ENCODE data around the gene CAMKK1.

Gene CAMKK1

DNA sequence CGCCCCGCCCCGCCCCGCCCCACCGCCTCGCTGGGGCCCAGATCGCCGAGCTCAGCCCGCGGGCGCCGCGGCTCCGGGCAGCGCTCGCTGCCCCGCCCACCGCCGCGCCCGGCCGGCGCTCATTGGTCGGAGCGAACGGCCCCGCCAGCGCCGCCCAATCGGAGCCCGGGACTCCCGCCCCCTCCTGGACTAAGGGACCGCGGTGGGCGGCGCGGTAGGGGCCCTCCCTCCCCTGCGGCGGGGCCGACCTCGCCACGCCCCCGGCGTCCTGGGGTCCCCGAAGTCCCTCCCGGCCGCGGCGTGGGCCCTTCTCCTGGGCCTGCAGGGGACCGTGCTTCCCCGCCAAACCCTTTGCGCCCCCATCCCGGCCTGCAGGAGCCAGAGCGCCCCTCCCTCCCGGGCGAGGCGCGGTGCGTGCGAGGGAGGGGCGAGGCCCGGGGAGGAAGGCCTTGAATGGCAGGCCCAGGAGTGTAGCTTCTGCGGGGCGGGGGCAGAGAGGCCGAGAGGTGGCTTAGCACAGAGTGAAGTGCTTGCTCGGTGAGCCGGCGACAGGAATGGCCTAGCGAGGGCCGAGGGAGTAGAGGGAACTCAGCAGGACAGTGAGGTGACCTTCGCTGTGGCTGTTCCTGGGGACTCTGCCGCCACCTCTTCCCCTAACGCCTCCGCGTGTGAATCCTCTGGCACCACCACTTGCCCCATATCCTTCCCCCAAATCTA is at the start of gene CAMKK1:
CAMKK1 (minus strand) TSS at position 51 of the 717 bp plus-strand sequence. CDS start 7,366 bp downstream, outside the sequence.
- peak; percentile 86 for DNase-seq (ENCODE audit: low read depth)

DNA sequence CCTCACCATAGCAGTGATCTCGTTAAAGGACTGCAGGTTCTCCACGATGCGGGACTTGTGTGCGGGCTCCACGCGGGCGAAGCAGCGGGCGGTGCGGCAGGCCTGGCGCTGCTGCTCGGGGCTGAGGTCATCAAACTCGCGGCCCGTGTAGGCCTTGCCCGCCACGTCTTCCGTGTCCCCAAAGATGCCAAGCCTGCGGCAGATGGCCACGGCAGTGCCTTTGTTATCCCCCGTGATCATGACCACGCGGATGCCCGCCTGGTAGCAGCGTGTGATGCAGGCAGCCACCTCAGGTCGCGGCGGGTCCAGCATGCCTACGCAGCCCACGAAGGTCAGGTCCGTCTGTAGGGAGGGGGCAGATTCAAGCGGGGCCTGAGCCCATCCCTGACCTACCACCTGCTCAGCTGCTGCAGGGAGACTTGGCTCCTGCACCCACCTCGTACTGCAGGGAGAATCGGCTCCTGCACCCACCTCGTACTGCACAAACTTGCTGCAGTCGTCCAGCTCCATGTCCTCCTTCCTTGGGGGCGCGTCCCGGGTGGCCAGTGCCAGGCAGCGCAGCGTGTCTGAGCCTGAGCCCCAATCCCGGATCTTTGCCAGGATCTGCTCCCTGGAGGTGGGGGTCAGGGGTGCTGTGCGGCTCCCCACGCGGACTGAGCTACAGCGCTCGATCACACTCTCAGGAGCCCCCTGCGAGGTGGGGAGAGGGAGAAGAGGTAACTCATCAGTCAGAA is 48.3 kb upstream of the CAMKK1 start:
- no peak for DNase-seq (ENCODE audit: low read depth)

- no peak for DNase-seq (ENCODE audit: low read depth)
These were observed 44.5 kb upstream of the CAMKK1 start for GRCh38 chr17:3937359-3937758.

- peak; percentile 43 for DNase-seq (ENCODE audit: low read depth)
These were observed 43.0 kb upstream of the CAMKK1 start for GRCh38 chr17:3935825-3936355.

DNA sequence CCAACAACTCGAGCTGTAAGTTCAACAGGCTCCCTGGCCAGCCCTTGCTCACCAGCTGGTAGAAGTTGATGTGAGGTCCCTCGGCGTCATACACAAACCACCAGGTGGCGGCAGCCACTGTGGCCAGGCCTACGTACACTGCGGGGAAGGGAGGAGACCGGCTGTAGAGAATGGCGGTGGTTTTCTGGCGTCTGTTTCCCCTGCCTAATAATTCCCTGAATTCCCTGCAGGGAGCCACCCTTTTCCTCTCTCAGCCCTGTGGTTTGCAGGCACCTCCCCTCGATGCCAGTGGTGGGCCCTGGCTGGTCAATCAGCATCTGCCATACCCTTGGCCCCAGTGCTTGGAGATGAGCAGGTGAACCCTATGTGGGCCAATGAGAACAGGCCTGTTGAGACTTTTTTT is 42.3 kb upstream of the CAMKK1 start:
- peak; percentile 63 for DNase-seq (ENCODE audit: low read depth)

GRCh38 chr17:3929764-3930163 is 36.9 kb upstream of the CAMKK1 start:
- no peak for DNase-seq (ENCODE audit: low read depth)

DNA sequence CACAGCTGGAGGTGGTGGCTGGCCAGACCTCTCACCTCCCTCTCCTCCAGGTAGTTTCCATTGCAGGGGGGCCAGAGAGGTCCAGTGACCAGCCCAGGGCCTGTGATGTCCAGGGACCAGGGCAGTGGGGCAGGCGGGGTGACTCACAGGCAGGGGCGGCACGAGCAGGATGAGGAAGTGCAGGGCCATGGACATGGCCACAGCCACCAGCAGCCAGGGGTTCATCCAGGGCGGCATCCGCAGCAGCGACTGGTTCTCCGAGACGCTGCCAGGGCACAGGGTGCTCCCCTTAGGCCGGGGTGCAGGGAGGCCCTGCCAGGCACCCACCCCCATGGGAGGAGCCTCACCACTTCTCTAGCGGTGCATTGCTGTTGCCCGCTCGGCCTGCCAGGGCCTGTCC is 36.3 kb upstream of the CAMKK1 start:
- DNase-seq (ENCODE audit: low read depth) = no peak

DNA sequence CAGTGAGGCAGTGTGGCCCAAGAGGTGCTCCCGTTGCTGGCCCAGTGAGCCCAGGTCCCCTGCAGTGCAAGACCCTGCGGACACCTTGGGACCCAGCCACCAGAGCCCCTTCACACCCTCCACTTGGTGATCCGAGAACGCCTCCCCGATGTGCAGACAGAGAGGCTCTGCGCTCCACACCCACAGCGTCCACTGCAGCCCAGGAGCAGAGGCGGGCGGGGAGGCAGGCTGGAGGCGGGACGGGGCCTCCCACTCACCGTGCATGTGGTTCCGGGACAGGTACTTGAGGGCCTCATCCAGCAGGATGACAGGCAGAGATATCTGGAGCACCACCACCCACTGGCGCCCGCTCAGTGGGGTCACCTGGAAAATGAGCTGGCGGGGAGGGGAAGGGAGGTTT is 35.6 kb upstream of the CAMKK1 start:
- no peak for DNase-seq (ENCODE audit: low read depth)

DNA sequence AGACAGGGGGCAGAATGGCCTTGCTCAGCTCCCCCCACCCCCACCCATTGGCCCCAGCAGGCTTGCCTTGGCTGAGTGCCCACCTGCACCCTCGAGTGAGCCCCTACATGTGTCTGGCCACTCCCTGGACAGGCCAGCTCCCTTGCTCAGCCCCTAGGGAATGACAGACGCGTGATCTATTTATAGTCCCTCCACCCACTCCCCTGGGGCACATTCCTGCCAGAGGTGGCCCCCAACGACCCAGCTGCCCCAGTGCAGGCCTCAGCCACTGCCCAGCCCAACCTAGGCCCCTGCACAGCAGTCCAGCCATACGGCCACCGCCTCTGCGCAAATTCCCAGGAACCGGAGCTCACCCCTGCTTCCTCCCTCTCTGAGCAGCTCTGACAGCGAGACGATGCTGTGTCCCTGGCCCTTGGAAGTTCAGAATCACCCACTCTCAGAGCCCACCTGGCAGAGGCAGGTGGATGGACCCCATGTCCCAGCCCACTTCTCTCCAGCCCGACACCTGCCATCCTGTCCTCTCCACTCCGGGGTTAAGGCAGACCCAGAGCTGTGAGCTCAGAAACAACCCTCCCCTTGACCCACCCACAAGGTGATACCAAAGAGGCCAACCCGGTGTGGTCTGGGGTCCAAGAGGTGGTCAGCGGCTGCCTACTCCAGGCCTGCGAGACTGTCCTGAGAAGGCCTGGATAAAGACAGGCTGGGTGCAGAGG is 34.9 kb upstream of the CAMKK1 start:
- DNase-seq (ENCODE audit: low read depth) = peak; percentile 51

DNA sequence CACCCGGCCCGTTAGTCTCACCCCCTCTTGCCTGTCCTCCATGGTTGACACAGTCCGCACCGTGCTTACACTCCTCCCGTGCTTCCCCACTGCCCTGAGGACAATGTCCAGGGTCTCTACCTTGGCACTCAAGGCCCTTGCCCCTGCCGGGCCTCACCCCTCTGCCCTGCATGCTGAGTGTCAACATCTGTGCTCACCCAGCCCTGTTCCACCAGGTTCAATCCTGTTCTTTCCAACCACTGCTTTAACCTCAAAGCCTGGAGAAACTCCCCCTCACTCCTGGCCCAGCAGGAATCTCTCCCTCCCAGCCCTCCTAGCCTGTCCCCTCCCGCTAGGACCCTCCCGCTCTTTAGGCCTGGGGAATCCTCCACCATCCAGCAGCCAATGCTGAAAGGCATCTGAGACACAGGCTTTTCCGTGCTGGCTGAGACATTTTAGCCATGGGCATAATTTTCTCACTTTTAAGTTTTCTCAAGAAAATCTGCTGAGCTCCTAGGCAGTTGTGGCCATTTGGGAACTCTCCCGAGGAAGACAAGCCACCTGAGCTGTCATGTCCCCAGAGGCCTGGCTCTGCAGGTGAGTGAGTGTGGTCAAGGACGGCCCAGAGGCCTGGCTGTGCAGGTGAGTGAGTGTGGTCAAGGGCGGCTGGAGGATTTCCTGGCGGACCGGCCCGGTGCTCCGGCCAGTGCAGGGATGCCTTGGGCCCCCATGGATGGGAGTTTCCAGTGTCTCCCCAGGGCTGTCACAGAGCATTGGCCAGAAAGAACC is 34.2 kb upstream of the CAMKK1 start:
- no peak for DNase-seq (ENCODE audit: low read depth)

DNA sequence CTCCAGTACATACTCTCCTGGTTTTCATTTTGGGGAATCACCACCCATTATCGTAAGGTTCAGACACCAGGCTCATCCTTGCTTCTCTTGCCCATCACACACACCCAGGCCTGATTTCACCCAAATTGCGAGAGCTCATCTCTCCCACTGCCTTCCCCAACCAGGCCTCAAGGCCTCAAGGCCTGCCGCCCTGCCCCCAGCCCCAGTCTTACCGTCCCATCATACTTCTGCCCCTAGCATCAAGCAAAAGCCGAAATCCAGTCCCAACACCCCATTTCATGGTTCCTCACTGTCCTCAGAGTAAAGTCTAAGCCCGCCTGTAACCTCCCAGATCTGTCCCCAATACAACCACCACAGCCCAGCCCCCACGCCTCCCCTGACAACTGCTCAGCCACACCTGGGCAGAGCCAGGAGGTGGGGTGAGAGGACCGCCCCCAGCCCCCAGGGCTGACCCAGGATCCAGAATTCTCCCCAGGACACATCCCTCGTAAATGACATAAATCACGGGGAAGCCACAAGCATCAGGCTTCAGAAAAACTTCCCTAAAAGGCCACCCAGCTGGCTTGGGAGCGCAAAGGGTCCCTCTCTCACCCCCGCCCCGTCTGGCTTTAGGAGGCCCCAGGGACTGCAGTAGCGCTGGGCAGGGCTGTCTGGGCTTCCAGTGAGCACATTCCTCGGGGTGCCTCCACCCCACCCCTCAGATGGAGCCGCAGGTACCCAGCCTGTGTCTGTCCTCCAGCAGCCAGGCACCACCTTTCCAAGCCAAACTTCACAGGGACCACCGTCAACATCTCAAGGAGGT is 33.0 kb upstream of the CAMKK1 start:
- no peak for DNase-seq (ENCODE audit: low read depth)

GRCh38 chr17:3924512-3925350 is 31.9 kb upstream of the CAMKK1 start:
- no peak for DNase-seq (ENCODE audit: low read depth)

DNA sequence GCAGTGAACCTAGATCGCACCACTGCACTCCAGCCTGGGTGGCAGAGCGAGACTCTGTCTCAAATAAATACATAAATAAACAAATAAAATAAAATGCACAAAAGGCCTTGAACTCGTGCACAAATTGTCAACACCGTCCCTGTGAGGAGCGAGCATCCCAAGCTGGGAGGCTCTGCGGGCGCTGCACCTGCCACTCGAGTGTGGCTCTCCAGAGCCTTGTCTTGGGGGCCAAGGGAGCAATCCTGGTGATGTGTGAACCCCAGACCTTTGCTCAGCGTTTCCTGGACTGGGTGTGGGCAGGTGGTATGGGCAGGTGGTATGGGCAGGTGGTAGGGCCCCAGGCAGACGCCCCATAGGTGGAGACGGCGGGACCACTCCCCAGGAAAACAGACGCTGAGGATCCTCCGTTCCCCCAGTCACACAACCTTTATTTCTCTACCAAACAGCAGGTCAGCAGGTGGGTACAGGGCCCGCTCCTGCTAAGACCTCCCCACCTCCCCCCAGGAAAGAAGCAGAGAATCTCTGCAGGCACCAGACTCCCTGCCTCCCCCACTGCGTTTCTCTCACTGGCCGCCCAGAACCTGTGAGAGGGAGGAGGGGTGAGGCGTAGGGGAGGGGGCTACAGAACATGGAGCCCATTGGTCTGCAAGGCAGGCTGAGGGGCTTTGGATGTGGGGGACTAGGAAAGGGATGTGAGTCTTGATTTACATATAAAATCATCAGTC is 30.8 kb upstream of the CAMKK1 start:
- DNase-seq (ENCODE audit: low read depth) = no peak

- DNase-seq (ENCODE audit: low read depth) = no peak
These were observed 29.9 kb upstream of the CAMKK1 start for GRCh38 chr17:3922765-3923164.

DNA sequence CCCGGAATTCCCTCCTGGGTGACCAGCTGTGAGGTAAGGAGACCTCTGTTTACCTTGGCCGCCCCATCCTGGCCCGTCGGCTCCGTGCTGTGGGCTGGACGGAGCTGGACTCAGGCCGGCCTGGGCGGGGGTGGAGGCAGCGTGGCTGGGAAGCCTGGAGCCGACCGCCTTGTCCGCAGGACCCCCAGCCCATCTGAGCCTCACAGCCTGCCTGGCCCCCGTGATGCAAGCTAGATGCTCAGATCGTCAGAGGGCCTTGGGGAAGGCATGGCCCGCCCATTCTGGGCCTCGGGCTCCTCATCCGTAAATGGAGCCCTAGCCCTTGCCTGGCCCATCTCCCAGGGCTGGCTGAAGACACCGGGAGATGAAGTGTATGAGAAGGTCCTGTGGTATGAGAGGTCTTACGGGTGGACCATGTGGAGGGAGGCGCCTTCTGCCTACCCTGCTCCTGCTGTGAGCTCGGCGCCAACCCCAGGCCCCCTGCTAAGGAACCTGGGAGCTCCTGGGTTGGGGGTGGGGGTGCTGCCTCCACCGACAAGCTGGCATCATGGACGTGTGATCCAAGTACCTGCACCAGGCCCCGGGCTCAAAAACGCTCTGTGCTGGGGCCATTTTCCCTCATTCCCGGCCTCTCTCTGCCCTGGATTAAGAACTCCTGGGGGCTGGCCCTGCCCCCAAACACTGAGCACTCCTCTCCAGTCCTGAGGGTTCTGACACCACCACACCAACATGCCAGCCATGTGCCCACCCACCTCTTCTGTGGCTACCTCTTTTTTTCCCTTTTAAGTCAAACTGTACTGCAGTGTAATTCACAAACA is 28.9 kb upstream of the CAMKK1 start:
- no peak for DNase-seq (ENCODE audit: low read depth)

DNA sequence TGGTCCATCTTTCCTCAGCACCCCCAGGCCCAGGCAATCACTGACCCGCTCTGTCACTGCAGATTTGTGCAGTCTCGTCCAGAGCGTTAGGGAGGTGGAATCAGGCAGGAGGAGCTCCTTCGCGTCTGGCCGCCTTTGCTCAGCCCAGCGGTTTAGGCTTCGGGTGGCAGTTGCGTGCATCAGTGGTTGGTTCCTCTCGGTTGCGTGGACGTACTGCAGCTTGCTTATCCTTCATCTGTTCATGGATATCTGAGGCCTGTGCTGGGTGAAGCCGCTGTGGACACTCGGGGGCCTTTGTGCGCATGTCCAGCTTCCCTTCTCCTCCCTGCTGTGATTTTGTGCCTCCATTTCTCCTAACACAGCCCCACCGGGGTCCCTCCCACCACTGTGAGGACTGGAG is 28.2 kb upstream of the CAMKK1 start:
- DNase-seq (ENCODE audit: low read depth) = no peak

- DNase-seq (ENCODE audit: low read depth) = no peak
These were observed 26.3 kb upstream of the CAMKK1 start for GRCh38 chr17:3919123-3919624.

DNA sequence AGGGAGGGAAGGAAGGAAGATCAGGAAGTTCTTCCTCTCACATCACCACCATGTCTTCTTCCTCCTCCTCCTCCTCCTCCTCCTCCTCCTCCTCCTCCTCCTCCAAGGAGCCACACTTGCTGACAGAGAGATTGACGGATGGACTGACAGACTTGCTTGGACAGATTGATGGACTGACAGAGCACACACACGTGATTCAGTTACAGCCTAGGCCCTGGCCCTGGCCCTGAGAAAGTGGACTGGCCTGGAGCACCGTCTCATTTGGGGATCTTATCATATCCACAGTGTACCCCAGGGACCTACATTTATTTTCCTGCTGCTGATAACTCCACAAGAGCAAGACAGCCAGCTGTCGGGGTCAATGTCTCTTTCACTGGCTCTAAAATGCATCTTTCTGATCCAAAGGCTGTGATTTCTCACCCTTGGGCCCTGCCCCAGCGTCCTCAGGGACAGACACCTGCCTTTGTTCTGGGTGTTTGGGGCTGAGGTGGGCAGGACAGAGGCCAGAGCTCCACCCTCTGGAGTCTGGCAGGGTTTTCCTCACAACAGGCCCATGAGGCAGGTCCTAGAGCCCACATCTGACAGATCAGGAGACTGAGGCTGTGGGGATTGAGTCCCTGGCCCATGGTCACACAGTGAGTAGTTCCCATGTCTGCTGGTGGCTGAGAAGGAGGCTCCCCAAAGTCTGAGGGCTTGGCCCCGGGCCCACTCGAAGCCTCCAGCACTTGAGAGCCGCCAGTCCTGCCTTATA is 25.7 kb upstream of the CAMKK1 start:
- no peak for DNase-seq (ENCODE audit: low read depth)

All from EH (cell line).